Osteoblast (primary cell): Measurements from ENCODE around the gene GATD1. TPM values are rescaled to one million over a fixed set of nuclear protein-coding genes. Genes with fewer than 3 reads are reported as not detected.

Source experiments
- DNase-seq: peaks from one replicate; pipeline ENCODE4 v3.0.0; 2011; ENCODE audit warnings: low spot score, mixed read lengths; ENCODE audit not compliant: insufficient read length; ENCODE audit errors: missing footprints
- H2AFZ ChIP-seq: 2 replicates; pipeline ENCODE4 v1.6.0; 2011; ENCODE audit warnings: mild to moderate bottlenecking, low read length
- H3K27ac ChIP-seq: 2 replicates; pipeline ENCODE4 v1.5.1; 2011; ENCODE audit warnings: mild to moderate bottlenecking, low read depth, low read length, moderate library complexity
- H3K27me3 ChIP-seq: 2 replicates; pipeline ENCODE4 v1.6.0; 2012; ENCODE audit warnings: mild to moderate bottlenecking, control low read depth, inconsistent platforms, low read length, moderate library complexity; ENCODE audit not compliant: insufficient read depth
- H3K36me3 ChIP-seq: 2 replicates; pipeline ENCODE4 v1.5.1; 2011; ENCODE audit warnings: mild to moderate bottlenecking, low read length, control low read depth, moderate library complexity; ENCODE audit not compliant: insufficient read depth
- H3K4me1 ChIP-seq: 2 replicates; pipeline ENCODE4 v1.5.1; 2011; ENCODE audit warnings: mild to moderate bottlenecking, low read length, control low read depth, moderate library complexity; ENCODE audit not compliant: insufficient read depth
- H3K4me2 ChIP-seq: 2 replicates; pipeline ENCODE4 v1.6.0; 2011; ENCODE audit warnings: mild to moderate bottlenecking, low read length; ENCODE audit not compliant: insufficient read depth
- H3K4me3 ChIP-seq: fragments of 200-600 bp; sonication (generic); 3 replicates; pipeline ENCODE4 v1.5.1; 2012; ENCODE audit warnings: mild to moderate bottlenecking, low read length, inconsistent platforms; ENCODE audit not compliant: insufficient read depth
- H3K79me2 ChIP-seq: 2 replicates; pipeline ENCODE4 v1.6.0; 2012; ENCODE audit warnings: mild to moderate bottlenecking, low read length, control low read depth, inconsistent platforms; ENCODE audit not compliant: insufficient read depth
- H3K9me3 ChIP-seq: 2 replicates; pipeline ENCODE4 v1.5.1; 2011; ENCODE audit warnings: low read depth, low read length, control low read depth
- H4K20me1 ChIP-seq: 2 replicates; pipeline ENCODE4 v1.6.0; 2012; ENCODE audit warnings: mild to moderate bottlenecking, low read length, control low read depth; ENCODE audit not compliant: insufficient read depth
- total RNA-seq: library from RNA; depleted of rRNA; stranded (reverse); fragments of >200 nt; gene quantifications from 2 replicates; pipeline ENCODE4 v1.2.3, GENCODE V29; 2012
- TF ChIP-seq, protein P1 (sequence below): IDR thresholded peaks from 2 replicates; pipeline ENCODE4 v1.5.1; 2011; ENCODE audit warnings: mild to moderate bottlenecking, low read depth, low read length, moderate library complexity; ENCODE audit errors: extremely low read depth

Gene GATD1
- total RNA-seq, 1 donor, result 37.3 TPM

DNA sequence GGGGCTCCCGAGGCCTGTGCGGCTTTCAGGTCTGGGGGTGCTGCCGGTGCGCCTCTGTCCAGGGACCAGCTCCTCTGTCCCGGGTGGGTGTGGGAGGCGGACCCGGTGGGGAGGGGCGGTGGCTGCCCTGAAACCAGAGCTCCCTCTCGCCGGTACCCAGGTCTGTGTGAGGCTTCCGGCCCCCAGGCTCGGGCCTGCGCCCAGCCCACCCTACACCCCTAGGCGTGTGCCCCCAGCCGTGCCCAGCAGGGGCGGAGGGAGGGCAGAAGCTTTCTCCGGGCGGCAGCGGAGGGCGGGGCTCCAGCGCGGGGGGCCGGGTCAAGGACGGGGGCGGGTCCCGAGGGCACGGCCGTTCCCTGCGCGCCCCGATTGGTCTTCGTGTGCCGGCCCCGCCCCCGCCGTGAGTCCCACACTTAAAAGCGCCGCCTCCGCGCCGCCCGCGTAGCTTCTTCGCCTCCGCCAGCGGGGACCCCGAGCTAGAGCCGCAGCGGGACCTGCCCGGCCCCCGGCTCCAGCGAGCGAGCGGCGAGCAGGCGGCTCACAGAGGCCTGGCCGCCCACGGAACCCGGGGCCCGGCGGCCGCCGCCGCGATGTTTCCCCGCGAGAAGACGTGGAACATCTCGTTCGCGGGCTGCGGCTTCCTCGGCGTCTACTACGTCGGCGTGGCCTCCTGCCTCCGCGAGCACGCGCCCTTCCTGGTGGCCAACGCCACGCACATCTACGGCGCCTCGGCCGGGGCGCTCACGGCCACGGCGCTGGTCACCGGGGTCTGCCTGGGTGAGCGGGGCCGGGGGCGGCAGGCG lies 42.0 kb upstream of the GATD1 start:
- no peaks in the 10 kb centered on the region for H3K27me3 ChIP-seq
- H2AFZ ChIP-seq, result peak overlapping the region; percentile 51
- DNase-seq, result peak; percentile 100
- TF ChIP-seq, protein P1, sequence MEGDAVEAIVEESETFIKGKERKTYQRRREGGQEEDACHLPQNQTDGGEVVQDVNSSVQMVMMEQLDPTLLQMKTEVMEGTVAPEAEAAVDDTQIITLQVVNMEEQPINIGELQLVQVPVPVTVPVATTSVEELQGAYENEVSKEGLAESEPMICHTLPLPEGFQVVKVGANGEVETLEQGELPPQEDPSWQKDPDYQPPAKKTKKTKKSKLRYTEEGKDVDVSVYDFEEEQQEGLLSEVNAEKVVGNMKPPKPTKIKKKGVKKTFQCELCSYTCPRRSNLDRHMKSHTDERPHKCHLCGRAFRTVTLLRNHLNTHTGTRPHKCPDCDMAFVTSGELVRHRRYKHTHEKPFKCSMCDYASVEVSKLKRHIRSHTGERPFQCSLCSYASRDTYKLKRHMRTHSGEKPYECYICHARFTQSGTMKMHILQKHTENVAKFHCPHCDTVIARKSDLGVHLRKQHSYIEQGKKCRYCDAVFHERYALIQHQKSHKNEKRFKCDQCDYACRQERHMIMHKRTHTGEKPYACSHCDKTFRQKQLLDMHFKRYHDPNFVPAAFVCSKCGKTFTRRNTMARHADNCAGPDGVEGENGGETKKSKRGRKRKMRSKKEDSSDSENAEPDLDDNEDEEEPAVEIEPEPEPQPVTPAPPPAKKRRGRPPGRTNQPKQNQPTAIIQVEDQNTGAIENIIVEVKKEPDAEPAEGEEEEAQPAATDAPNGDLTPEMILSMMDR, result no peak
- H3K36me3 ChIP-seq, result peaks cover 5% of the 10 kb centered on the region
- H3K9me3 ChIP-seq, result no peaks in the 10 kb centered on the region
- peaks cover 29% of the 10 kb centered on the region for H4K20me1 ChIP-seq
- H3K4me2 ChIP-seq, result peak overlapping the region; percentile 88
- peaks cover 31% of the 10 kb centered on the region for H3K79me2 ChIP-seq
- peaks cover 28% of the 10 kb centered on the region for H3K4me1 ChIP-seq
- H3K27ac ChIP-seq, result peak overlapping the region; percentile 81
- peak overlapping the region; percentile 89 for H3K4me3 ChIP-seq

DNA sequence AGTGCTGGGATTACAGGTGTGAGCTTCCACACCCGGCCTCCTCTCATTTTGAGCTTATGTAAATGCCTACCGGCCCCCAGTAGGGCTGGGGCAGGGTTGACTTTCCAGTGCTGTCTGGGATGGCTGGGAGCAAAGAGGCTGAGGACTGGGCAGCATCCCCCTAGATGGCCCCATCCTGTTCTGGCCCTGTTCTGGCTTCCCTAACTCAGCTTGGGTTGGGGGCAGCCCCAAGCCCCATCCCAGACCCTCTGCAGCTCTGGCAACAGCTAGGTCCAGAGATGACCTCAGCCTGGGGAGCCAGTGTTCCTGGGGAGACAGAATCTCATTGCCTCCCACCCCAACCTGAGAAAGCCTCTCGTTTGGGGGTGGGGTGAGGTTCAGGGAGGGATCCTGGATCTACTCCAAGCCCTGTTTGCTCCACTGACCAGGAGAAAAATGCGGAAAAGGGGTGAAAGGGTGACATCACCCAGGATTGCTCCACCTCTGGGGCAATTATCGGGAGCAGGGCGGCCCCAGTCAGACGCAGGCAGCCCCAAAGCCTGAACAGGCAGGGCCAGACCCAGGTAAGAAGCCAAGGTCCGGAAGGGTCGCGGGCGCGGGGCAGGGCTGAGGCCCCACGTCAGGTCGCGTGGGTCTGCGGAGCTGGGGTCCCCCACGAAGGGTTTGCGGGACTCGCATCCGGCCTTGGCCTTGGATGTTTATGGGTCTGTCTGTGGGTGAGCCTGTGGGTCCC lies 41.3 kb upstream of the GATD1 start, which contains the start of gene PNPLA2:
PNPLA2 (plus strand) TSS at position 519 of the 733 bp plus-strand sequence. CDS start 805 bp downstream, outside the sequence.
- Histone ChIP-seq H2AFZ (peak within 1 kb of the TSS; percentile 51), H3K79me2 (peaks cover 31% of the 10 kb centered on the region), H3K27me3 (no peaks in the 10 kb centered on the region), H3K4me2 (peak within 1 kb of the TSS; percentile 88), H3K27ac (peak within 1 kb of the TSS; percentile 81), H3K4me1 (peaks cover 28% of the 10 kb centered on the region), H3K4me3 (peak within 1 kb of the TSS; percentile 89), H4K20me1 (peaks cover 26% of the 10 kb centered on the region), H3K36me3 (peaks cover 8% of the 10 kb centered on the region), H3K9me3 (no peaks in the 10 kb centered on the region)
- TF ChIP-seq, protein P1, result no peak
- no peak for DNase-seq

DNA sequence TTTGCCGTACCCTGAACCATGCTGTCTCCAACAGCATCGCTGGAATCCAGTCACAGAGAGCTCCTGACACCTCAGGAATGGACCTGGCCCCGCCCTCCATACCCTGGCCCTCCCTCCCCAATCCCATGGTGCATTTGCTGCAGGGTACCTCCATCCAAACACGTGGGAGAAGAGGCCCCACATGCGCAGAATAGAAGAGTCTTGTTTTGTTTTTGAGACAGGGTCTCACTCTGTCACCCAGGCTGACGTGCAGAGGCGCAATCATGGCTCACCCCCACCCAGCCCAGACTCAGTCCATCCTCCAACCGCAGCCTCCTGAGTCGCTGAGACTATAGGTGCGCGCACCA lies 39.1 kb upstream of the GATD1 start:
- Histone ChIP-seq H2AFZ (no peak overlapping the region), H3K4me3 (no peak overlapping the region), H3K27me3 (no peaks in the 10 kb centered on the region), H3K79me2 (peaks cover 31% of the 10 kb centered on the region), H3K4me1 (peaks cover 27% of the 10 kb centered on the region), H3K36me3 (peaks cover 26% of the 10 kb centered on the region), H4K20me1 (peaks cover 31% of the 10 kb centered on the region), H3K27ac (no peak overlapping the region), H3K9me3 (no peaks in the 10 kb centered on the region), H3K4me2 (no peak overlapping the region)
- no peak for DNase-seq
- TF ChIP-seq, protein P1, result no peak
